ENCODE results near the gene ADAT2. TPM values are rescaled to one million over a fixed set of nuclear protein-coding genes. Genes with fewer than 3 reads are reported as not detected.

The ADAT2 gene
- 1 to 10 TPM; 3.6 to 5.2 (median 4.2) TPM for total RNA-seq
- long read RNA-seq, partial matches to known transcripts, result 0 of 1 reads
- long read RNA-seq, other reads (novel, unspliced or antisense), result 0 of 1 reads

- DNase-seq, result peak; percentile 94 to 95 (median 95)
- no peaks in the 10 kb centered on the region for H3K9me3 ChIP-seq
- H3K27ac ChIP-seq, result peak within 1 kb of the TSS; percentile 49 to 55 (median 52)
- no peaks in the 10 kb centered on the region for H3K36me3 ChIP-seq
- H3K27me3 ChIP-seq, result no peaks in the 10 kb centered on the region
- ATAC-seq, result peak; percentile 97 to 99 (median 98)
- intact Hi-C loops (cut with DNase I), result no loop called here
- TF ChIP-seq CTCF (IDR thresholded peaks at IDR 0.05), result no peak
- peak; percentile 72 for TF ChIP-seq POLR2A (IDR thresholded peaks at IDR 0.05)
- peaks cover 0 to 19% (median 2%) of the 10 kb centered on the region in 4 donors for H3K4me1 ChIP-seq
- peak within 1 kb of the TSS; percentile 63 to 71 (median 67) for H3K4me3 ChIP-seq
- WGBS (ENCODE audit: insufficient coverage, low coverage, low lambda C conversion rate, missing lambda C conversion rate), result 0% methylated on average over 28 of the region's 56 CpGs
Observed at GRCh38 chr6:143450453-143451371, at the start of gene ADAT2, which contains the start of gene PEX3. TSS of gene ADAT2 (minus strand) at chr6:143450695. CDS start at chr6:143450658, 37 bp downstream. TSS of gene PEX3 (plus strand) at chr6:143450805. CDS start at chr6:143451043, 238 bp downstream.

- H3K4me3 ChIP-seq, result no peak overlapping the region
- DNase-seq (no peak), ATAC-seq (no peak)
- peaks cover 0 to 65% (median 0%) of the 10 kb centered on the region in 4 donors for H3K36me3 ChIP-seq
- no peaks in the 10 kb centered on the region for H3K27me3 ChIP-seq
- intact Hi-C loops (cut with DNase I), result no loop called here
- no peaks in the 10 kb centered on the region for H3K4me1 ChIP-seq
- no peaks in the 10 kb centered on the region for H3K9me3 ChIP-seq
- TF ChIP-seq POLR2A (IDR thresholded peaks at IDR 0.05) (no peak), CTCF (IDR thresholded peaks at IDR 0.05) (no peak)
- no peak overlapping the region for H3K27ac ChIP-seq
- WGBS (ENCODE audit: insufficient coverage, low coverage, low lambda C conversion rate, missing lambda C conversion rate), result 83% methylated on average over 4 of the region's 4 CpGs
Observed at GRCh38 chr6:143498428-143498827, 47.9 kb upstream of the ADAT2 start.

- 100% methylated on average over 1 of the region's 1 CpG for WGBS (ENCODE audit: insufficient coverage, low coverage, low lambda C conversion rate, missing lambda C conversion rate)
Observed at GRCh38 chr6:143496974-143497373, 46.5 kb upstream of the ADAT2 start.

GRCh38 chr6:143490775-143491174 is 40.3 kb upstream of the ADAT2 start:
- TF ChIP-seq CTCF (IDR thresholded peaks at IDR 0.05), result no peak
- TF ChIP-seq POLR2A (IDR thresholded peaks at IDR 0.05), result no peak
- WGBS (ENCODE audit: insufficient coverage, low coverage, low lambda C conversion rate, missing lambda C conversion rate), result 95% methylated on average over 3 of the region's 8 CpGs
- DNase-seq (no peak), ATAC-seq (no peak)
- Histone ChIP-seq H3K27ac (no peak overlapping the region), H3K4me3 (no peak overlapping the region), H3K9me3 (no peaks in the 10 kb centered on the region), H3K4me1 (no peaks in the 10 kb centered on the region), H3K27me3 (no peaks in the 10 kb centered on the region), H3K36me3 (peaks cover 0 to 17% (median 0%) of the 10 kb centered on the region in 4 donors)
- intact Hi-C loops (cut with DNase I), result no loop called here

More at GRCh38 chr6:143496974-143497373, 46.5 kb upstream of the ADAT2 start:
- peaks cover 0 to 60% (median 0%) of the 10 kb centered on the region in 4 donors for H3K36me3 ChIP-seq
- intact Hi-C loops (cut with DNase I), result no loop called here
- no peak for TF ChIP-seq POLR2A (IDR thresholded peaks at IDR 0.05)
- TF ChIP-seq CTCF (IDR thresholded peaks at IDR 0.05), result no peak
- H3K27ac ChIP-seq, result no peak overlapping the region
- ATAC-seq (no peak), DNase-seq (no peak)
- H3K27me3 ChIP-seq, result no peaks in the 10 kb centered on the region
- H3K4me3 ChIP-seq, result no peak overlapping the region
- no peaks in the 10 kb centered on the region for H3K4me1 ChIP-seq
- H3K9me3 ChIP-seq, result no peaks in the 10 kb centered on the region
